Esophagus muscularis mucosa (tissue), 4 donors: ENCODE results near the gene ZCCHC17. TPM values are rescaled to one million over a fixed set of nuclear protein-coding genes. Genes with fewer than 3 reads are reported as not detected.

Experiments
- DNase-seq: peaks from one replicate; pipeline ENCODE4 v3.0.0-alpha.2; 2017; ENCODE audit errors: extremely low spot score
- H3K27ac ChIP-seq, 4 donors: fragments of 200-600 bp; sonication (generic); replicated peaks in 1 of 4; 1 replicate in 3 of 4; 2 replicates in 1 of 4; pipeline ENCODE4 v1.5.1; 2016 to 2019; ENCODE audit warnings: mild to moderate bottlenecking in 1 of 4
- H3K27me3 ChIP-seq, 4 donors: fragments of 200-600 bp; sonication (generic); one replicate each; pipeline versions ENCODE4 v1.5.1 to v1.6.0; 2016 to 2019
- H3K36me3 ChIP-seq, 4 donors: fragments of 200-600 bp; sonication (generic); one replicate each; pipeline ENCODE4 v1.5.1; 2016 to 2019
- H3K4me1 ChIP-seq, 4 donors: fragments of 200-600 bp; sonication (generic); one replicate each; pipeline ENCODE4 v1.5.1; 2016 to 2019
- H3K4me3 ChIP-seq, 4 donors: fragments of 200-600 bp; sonication (generic); 1 replicate in 2 of 4; 2 replicates in 2 of 4; pipeline ENCODE4 v1.5.1; 2016 to 2019; ENCODE audit warnings: mild to moderate bottlenecking in 4 of 4, moderate library complexity in 1 of 4
- H3K9me3 ChIP-seq, 4 donors: fragments of 200-600 bp; sonication (generic); 1 replicate in 3 of 4; 2 replicates in 1 of 4; pipeline ENCODE4 v1.5.1; 2016 to 2019
- EP300 ChIP-seq: sonication (generic); formaldehyde crosslinking; IDR thresholded peaks from one replicate; pipeline ENCODE4 v1.6.1; 2017; ENCODE audit warnings: antibody characterized with exemption
- POLR2A ChIP-seq: fragments of 450-650 bp; IDR thresholded peaks from one replicate; pipeline ENCODE4 v1.6.1; 2017; ENCODE audit warnings: antibody characterized with exemption, moderate library complexity, mild to moderate bottlenecking, low read depth
- POLR2AphosphoS5 ChIP-seq, 2 donors: sonication (generic); formaldehyde crosslinking; IDR thresholded peaks; one replicate each; pipeline ENCODE4 v1.6.1; 2017; ENCODE audit warnings: antibody characterized with exemption in 2 of 2
- WGBS: methylation state at CpG from one replicate; pipeline ENCODE4 v1.1.5; 2018; 5-methylcytosine and 5-hydroxymethylcytosine counted together
- intact Hi-C: fragments of 100-400 bp; cut with DNase I; formaldehyde crosslinking; loops from one replicate; pipeline ENCODE4 v1.15.1; 2023
- total RNA-seq, 4 donors: library from RNA; depleted of rRNA; stranded (reverse); fragments of >200 nt; gene quantifications; one replicate each; pipeline versions ENCODE4 v1.1.0 to v1.2.1, GENCODE V29; 2016
- TF ChIP-seq, protein P1 (sequence below), 3 experiments: fragments of 200-600 bp in 2 of 3; fragments of 450-650 bp in 1 of 3; sonication (generic) in 2 of 3; IDR thresholded peaks; one replicate each; pipeline ENCODE4 v1.5.1; 2017 to 2019; ENCODE audit warnings: antibody characterized with exemption in 3 of 3, mild to moderate bottlenecking in 2 of 3, moderate library complexity in 1 of 3

Gene ZCCHC17
- total RNA-seq, 4 donors from 2014 or later, result 20.9 to 29.6 (median 26.1) TPM

DNA sequence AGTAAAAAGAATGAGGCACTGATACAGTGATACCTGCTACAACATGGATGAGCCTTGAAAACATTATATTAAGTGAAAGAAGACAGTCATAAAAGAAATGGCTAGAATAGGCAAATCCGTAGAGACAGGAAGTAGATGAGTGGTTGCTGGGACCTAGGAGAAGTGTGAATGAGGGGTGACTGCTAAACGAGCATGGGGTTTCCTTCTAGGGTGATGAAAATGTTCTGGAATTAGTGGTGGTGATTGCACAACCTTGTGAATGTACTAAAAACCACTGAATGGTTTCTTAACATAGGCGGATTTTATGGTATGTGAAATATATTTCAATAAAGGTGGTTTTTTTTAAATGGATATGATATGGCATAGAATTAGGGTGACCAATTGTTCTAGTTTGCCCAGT is 103.6 kb downstream of the ZCCHC17 start:
- TF ChIP-seq POLR2A (no peak), EP300 (no peak), POLR2AphosphoS5 (IDR thresholded peaks at IDR 0.05) (no peak)
- TF ChIP-seq, protein P1, sequence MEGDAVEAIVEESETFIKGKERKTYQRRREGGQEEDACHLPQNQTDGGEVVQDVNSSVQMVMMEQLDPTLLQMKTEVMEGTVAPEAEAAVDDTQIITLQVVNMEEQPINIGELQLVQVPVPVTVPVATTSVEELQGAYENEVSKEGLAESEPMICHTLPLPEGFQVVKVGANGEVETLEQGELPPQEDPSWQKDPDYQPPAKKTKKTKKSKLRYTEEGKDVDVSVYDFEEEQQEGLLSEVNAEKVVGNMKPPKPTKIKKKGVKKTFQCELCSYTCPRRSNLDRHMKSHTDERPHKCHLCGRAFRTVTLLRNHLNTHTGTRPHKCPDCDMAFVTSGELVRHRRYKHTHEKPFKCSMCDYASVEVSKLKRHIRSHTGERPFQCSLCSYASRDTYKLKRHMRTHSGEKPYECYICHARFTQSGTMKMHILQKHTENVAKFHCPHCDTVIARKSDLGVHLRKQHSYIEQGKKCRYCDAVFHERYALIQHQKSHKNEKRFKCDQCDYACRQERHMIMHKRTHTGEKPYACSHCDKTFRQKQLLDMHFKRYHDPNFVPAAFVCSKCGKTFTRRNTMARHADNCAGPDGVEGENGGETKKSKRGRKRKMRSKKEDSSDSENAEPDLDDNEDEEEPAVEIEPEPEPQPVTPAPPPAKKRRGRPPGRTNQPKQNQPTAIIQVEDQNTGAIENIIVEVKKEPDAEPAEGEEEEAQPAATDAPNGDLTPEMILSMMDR (IDR thresholded peaks at IDR 0.05), result no peak
- no peaks in the 10 kb centered on the region for H3K4me1 ChIP-seq
- WGBS, result 56% methylated on average over 3 of the region's 3 CpGs
- no peaks in the 10 kb centered on the region for H3K36me3 ChIP-seq
- H3K27ac ChIP-seq, result no peak overlapping the region
- no peaks in the 10 kb centered on the region for H3K9me3 ChIP-seq
- no peak for DNase-seq
- no peak overlapping the region for H3K4me3 ChIP-seq
- intact Hi-C loops, result no loop called here
- no peaks in the 10 kb centered on the region for H3K27me3 ChIP-seq

DNA sequence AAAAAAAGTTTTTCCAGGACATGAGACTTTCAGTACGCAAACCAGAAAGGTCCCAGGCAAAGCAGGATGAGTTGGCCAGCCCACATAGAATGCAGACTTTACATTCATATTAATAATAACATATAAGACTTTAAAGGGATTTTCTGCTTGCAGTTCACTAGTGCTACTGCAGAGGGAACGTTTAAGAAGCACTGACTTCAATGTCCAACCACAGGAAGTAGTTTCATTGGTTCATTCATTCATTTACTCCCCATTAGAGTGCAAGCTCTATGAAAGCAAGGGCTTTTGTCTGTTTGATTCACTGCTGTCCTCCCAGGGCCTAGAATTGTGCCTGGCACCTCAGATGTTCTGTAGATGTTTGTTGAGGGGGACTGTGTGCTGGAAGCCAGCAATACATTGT is 104.4 kb downstream of the ZCCHC17 start:
- no peak for DNase-seq
- 46% methylated on average over 2 of the region's 2 CpGs for WGBS
- H3K4me3 ChIP-seq, result no peak overlapping the region
- no peaks in the 10 kb centered on the region for H3K27me3 ChIP-seq
- H3K27ac ChIP-seq, result no peak overlapping the region
- H3K36me3 ChIP-seq, result no peaks in the 10 kb centered on the region
- no peak for TF ChIP-seq EP300
- TF ChIP-seq POLR2A, result no peak
- no peak for TF ChIP-seq POLR2AphosphoS5 (IDR thresholded peaks at IDR 0.05)
- TF ChIP-seq, protein P1 (IDR thresholded peaks at IDR 0.05), result no peak
- intact Hi-C loops, result no loop called here
- no peaks in the 10 kb centered on the region for H3K4me1 ChIP-seq
- H3K9me3 ChIP-seq, result no peaks in the 10 kb centered on the region

DNA sequence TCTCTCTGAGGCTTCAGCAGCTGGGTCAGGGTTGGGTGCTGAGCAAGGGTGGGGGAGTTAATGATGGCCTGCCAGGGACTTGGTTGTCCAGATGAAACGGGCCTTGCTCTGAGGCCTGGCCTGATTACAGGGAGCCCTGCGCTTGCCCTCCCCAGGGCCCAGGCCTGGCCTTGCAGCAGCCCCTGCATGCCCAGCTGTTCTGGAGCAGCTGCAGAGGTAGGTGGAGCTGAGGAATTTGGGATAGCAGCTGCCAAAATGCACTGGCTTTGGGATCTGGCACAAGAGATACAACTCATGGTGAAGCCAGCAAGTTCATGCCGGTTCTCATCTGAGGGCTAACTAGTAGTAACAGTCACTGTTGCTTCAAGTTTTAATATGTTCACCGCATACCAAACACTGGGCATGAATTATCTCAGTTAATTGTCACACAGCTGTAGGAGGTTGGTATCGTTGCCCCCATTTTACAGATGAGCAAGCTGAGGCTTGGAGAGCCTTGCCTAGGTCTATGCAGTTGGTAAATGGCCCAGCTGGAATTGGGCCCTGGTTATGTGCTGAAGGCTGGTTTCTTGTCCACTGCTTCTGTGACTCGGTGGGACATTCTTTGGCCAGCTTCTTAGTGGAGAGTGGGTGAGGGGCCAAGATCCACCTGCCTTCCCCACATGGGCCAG is 108.9 kb downstream of the ZCCHC17 start:
- Histone ChIP-seq H3K4me3 (no peak overlapping the region), H3K9me3 (no peaks in the 10 kb centered on the region), H3K36me3 (no peaks in the 10 kb centered on the region), H3K27ac (no peak overlapping the region), H3K27me3 (peaks cover 0 to 16% (median 0%) of the 10 kb centered on the region in 4 donors), H3K4me1 (no peaks in the 10 kb centered on the region)
- DNase-seq, result no peak
- 94% methylated on average over 3 of the region's 6 CpGs for WGBS
- TF ChIP-seq POLR2A (no peak), POLR2AphosphoS5 (IDR thresholded peaks at IDR 0.05) (no peak), EP300 (no peak)
- TF ChIP-seq, protein P1 (IDR thresholded peaks at IDR 0.05), result no peak
- intact Hi-C loops, result no loop called here

- intact Hi-C loops, result no loop called here
- DNase-seq, result no peak
- Histone ChIP-seq H3K9me3 (no peaks in the 10 kb centered on the region), H3K4me1 (no peaks in the 10 kb centered on the region), H3K4me3 (no peak overlapping the region), H3K36me3 (no peaks in the 10 kb centered on the region), H3K27ac (no peak overlapping the region), H3K27me3 (peaks cover 0 to 16% (median under 1%) of the 10 kb centered on the region in 4 donors)
- WGBS, result 85% methylated on average over 18 of the region's 18 CpGs
- TF ChIP-seq EP300, result no peak
- TF ChIP-seq POLR2AphosphoS5 (IDR thresholded peaks at IDR 0.05), result no peak
- TF ChIP-seq, protein P1 (IDR thresholded peaks at IDR 0.05), result no peak
- TF ChIP-seq POLR2A, result no peak
Measured at GRCh38 chr1:31407029-31407626, 110.3 kb downstream of the ZCCHC17 start.
